T-helper 17 cell (primary cell): ENCODE data around the gene RAC2. TPM values are rescaled to one million over a fixed set of nuclear protein-coding genes. Genes with fewer than 3 reads are reported as not detected.

Experiments used
- total RNA-seq, 4 donors: library from RNA in 2 of 4; stranded (reverse) in 2 of 4; gene quantifications; one replicate each; pipeline ENCODE4 v1.2.3 and lab custom pipeline; 2022 to 2026

RAC2 gene
- total RNA-seq, 2 donors from 2014 or later, result 297 to 478 TPM

Other genes starting within 250 kb of the RAC2 start
- 10 to 100 TPM in 1 of 2 donors, under 1 TPM in 1; 0.60 to 10.7 TPM for gene TST, start 224.8 kb downstream of the RAC2 start, total RNA-seq
- gene MPST, start 224.5 kb downstream of the RAC2 start, total RNA-seq, result 10 to 100 TPM in 1 of 2 donors, 1 to 10 TPM in 1; 6.4 to 12.3 TPM
- 10 to 100 TPM; 26.1 to 31.5 TPM for gene KCTD17, start 192.5 kb downstream of the RAC2 start, total RNA-seq
- under 1 TPM; 0.31 to 0.92 TPM for gene TMPRSS6, start 134.6 kb downstream of the RAC2 start, total RNA-seq
- 100 to 1,000 TPM in 1 of 2 donors, 10 to 100 TPM in 1; 76.4 to 107 TPM for gene IL2RB, start 94.4 kb downstream of the RAC2 start, total RNA-seq
- 10 to 100 TPM; 11.2 to 11.8 TPM for gene C1QTNF6, start 56.0 kb downstream of the RAC2 start, total RNA-seq
- gene SSTR3, start 31.8 kb downstream of the RAC2 start, total RNA-seq, result 1 to 10 TPM in 1 of 2 donors, under 1 TPM in 1; 0.37 to 2.1 TPM
- 10 to 100 TPM; 89.5 to 98.7 TPM for gene CYTH4, start 38.2 kb upstream of the RAC2 start, total RNA-seq
- under 1 TPM; 0.10 to 0.12 TPM for gene ELFN2, start 183.2 kb upstream of the RAC2 start, total RNA-seq
- 100 to 1,000 TPM; 139 to 150 TPM for gene MFNG, start 242.1 kb upstream of the RAC2 start, total RNA-seq